H4 (cell line): ENCODE results near the gene TMSB15B. TPM values are rescaled to one million over a fixed set of nuclear protein-coding genes. Genes with fewer than 3 reads are reported as not detected.
A peak's percentile ranks its signal among the peaks of the same experiment; 100 is the strongest.
"Not testable (repeated sequence)": the region's sequence is repeated elsewhere in the genome, so short reads cannot be mapped to it uniquely, and the experiment has no call there.

Experiments
- DNase-seq: peaks from one replicate; pipeline ENCODE4 v3.0.0-alpha.2; 2015; ENCODE audit warnings: low spot score
- total RNA-seq: library from RNA; depleted of rRNA; stranded (reverse); fragments of >200 nt; shearing (Covaris generic); gene quantifications from 2 replicates; pipeline ENCODE4 v1.2.3, GENCODE V29; 2014; rRNA removed

Gene TMSB15B
- 12.7 and 24.7 TPM in 2 replicates for total RNA-seq

GRCh38 chrX:103962411-103963278, at the start of gene TMSB15B:
Gene TMSB15B (plus strand): TSS chrX:103962627.
- not testable (repeated sequence) for DNase-seq

- no peak for DNase-seq
Measured at GRCh38 chrX:103913356-103914020, 48.9 kb upstream of the TMSB15B start.

- peak; percentile 75 for DNase-seq
Measured at GRCh38 chrX:103918050-103918449, 44.4 kb upstream of the TMSB15B start.

GRCh38 chrX:103918571-103919269, 43.7 kb upstream of the TMSB15B start:
- DNase-seq: peak; percentile 41

- peak; percentile 54 for DNase-seq
Measured at GRCh38 chrX:103919270-103919637, 43.2 kb upstream of the TMSB15B start.

- DNase-seq: not testable (repeated sequence)
Measured at GRCh38 chrX:103920515-103920914, 41.9 kb upstream of the TMSB15B start.

GRCh38 chrX:103927030-103927429, 35.4 kb upstream of the TMSB15B start:
- no peak for DNase-seq

- DNase-seq: no peak
Measured at GRCh38 chrX:103927633-103928032, 34.8 kb upstream of the TMSB15B start.

- no peak for DNase-seq
Measured at GRCh38 chrX:103932133-103932532, 30.3 kb upstream of the TMSB15B start.

GRCh38 chrX:103940257-103940656, 22.2 kb upstream of the TMSB15B start:
- not testable (repeated sequence) for DNase-seq

- peak; percentile 29 for DNase-seq
Measured at GRCh38 chrX:103941201-103941975, 21.0 kb upstream of the TMSB15B start.

- no peak for DNase-seq
Measured at GRCh38 chrX:103949506-103949905, 12.9 kb upstream of the TMSB15B start.

- no peak for DNase-seq
Measured at GRCh38 chrX:103953353-103953752, 9.1 kb upstream of the TMSB15B start.

- no peak for DNase-seq
Measured at GRCh38 chrX:103954259-103954658, 8.2 kb upstream of the TMSB15B start.

- not testable (repeated sequence) for DNase-seq
Measured at GRCh38 chrX:103960599-103960998, 1.8 kb upstream of the TMSB15B start.

GRCh38 chrX:103983508-103983907, 21.1 kb downstream of the TMSB15B start:
- DNase-seq: not testable (repeated sequence)

GRCh38 chrX:103999234-103999633, 36.8 kb downstream of the TMSB15B start:
- DNase-seq: no peak

GRCh38 chrX:104008831-104009230, 46.4 kb downstream of the TMSB15B start:
- no peak for DNase-seq

- no peak for DNase-seq
Measured at GRCh38 chrX:104013158-104013557, 50.7 kb downstream of the TMSB15B start.

GRCh38 chrX:104013606-104014005, 51.2 kb downstream of the TMSB15B start, which contains the start of gene H2BW1:
Gene H2BW1 (minus strand): TSS chrX:104013708. CDS start chrX:104013576, 132 bp downstream.
- DNase-seq: no peak

- not testable (repeated sequence) for DNase-seq
Measured at GRCh38 chrX:104015576-104015975, 53.1 kb downstream of the TMSB15B start.
